Gastrocnemius medialis (tissue), 4 donors: Measurements from ENCODE around the gene PPP3CA.

Experiments
- CTCF ChIP-seq, 5 experiments: fragments of 450-650 bp in 3 of 5; fragments of 200-600 bp in 2 of 5; sonication (generic) in 2 of 5; IDR thresholded peaks in 4 of 5; conservative IDR thresholded peaks in 1 of 5; 1 replicate in 4 of 5; 2 replicates in 1 of 5; pipeline ENCODE4 v1.5.1; 2016 to 2019; ENCODE audit warnings: antibody characterized with exemption in 5 of 5, mild to moderate bottlenecking in 3 of 5, moderate library complexity in 3 of 5
- POLR2A ChIP-seq, 2 donors: fragments of 450-650 bp; IDR thresholded peaks; one replicate each; pipeline ENCODE4 v1.6.1; 2017; ENCODE audit warnings: antibody characterized with exemption in 2 of 2, mild to moderate bottlenecking in 2 of 2, moderate library complexity in 2 of 2

GRCh38 chr4:101188906-101189305, 158.4 kb downstream of the PPP3CA start:
- TF ChIP-seq CTCF (IDR thresholded peaks at IDR 0.05 in 4 of 5, conservative IDR thresholded peaks at IDR 0.05 in 1 of 5) (no peak), POLR2A (IDR thresholded peaks at IDR 0.05) (no peak)
